Measurements from ENCODE around the gene TBC1D32. TPM values are rescaled to one million over a fixed set of nuclear protein-coding genes. Genes with fewer than 3 reads are reported as not detected.

Gene TBC1D32, protein sequence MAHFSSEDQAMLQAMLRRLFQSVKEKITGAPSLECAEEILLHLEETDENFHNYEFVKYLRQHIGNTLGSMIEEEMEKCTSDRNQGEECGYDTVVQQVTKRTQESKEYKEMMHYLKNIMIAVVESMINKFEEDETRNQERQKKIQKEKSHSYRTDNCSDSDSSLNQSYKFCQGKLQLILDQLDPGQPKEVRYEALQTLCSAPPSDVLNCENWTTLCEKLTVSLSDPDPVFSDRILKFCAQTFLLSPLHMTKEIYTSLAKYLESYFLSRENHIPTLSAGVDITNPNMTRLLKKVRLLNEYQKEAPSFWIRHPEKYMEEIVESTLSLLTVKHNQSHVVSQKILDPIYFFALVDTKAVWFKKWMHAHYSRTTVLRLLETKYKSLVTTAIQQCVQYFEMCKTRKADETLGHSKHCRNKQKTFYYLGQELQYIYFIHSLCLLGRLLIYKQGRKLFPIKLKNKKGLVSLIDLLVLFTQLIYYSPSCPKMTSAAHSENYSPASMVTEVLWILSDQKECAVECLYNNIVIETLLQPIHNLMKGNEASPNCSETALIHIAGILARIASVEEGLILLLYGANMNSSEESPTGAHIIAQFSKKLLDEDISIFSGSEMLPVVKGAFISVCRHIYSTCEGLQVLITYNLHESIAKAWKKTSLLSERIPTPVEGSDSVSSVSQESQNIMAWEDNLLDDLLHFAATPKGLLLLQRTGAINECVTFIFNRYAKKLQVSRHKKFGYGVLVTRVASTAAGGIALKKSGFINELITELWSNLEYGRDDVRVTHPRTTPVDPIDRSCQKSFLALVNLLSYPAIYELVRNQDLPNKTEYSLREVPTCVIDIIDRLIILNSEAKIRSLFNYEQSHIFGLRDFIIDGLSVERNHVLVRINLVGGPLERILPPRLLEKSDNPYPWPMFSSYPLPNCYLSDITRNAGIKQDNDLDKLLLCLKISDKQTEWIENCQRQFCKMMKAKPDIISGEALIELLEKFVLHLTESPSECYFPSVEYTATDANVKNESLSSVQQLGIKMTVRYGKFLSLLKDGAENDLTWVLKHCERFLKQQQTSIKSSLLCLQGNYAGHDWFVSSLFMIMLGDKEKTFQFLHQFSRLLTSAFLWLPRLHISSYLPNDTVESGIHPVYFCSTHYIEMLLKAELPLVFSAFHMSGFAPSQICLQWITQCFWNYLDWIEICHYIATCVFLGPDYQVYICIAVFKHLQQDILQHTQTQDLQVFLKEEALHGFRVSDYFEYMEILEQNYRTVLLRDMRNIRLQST
- total RNA-seq (2022; extraction: Qiagen RNA extraction), result 0.80 to 1.8 TPM (median 1.2 TPM) in 5 replicates

DNA sequence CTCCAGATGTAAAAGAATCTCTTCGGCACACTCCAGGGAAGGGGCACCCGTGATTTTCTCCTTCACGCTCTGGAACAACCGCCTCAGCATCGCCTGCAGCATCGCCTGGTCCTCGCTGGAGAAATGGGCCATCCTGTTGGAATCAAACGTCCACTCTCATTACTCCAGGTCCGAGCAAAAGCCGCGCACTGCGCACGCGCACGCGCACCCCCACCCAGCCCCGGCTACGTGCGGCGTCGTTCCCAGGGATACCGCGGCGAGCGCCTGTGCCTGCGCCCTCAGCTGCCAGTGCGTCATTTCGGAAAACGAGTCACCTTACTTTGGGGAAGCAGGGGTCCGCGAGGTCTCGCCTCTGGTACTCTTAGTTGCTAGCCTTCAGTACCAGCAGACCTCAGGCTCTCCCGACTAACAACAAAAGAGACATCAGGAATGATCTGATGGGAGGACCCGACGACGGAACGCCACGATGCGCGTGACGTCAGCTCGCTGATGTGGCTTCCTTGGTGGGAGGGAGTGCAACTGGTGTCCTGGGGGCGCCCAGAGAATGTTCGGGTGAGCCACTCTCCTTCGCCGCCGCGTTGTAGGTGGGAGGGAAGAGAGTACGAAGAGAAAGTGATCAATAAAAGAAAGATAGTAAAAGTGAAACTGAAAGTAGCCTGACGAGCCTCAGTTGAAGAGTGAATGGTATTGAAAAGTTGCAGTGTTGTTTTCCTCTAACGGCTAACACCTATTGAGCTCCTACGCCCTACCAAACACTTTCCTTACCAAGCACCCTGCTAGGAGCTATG is at the start of gene TBC1D32:
Gene TBC1D32, minus strand, starts transcription at position 182 of the 788 bp plus-strand sequence. Its CDS starts 50 bp downstream, at position 132.

Other genes starting within 250 kb of the TBC1D32 start
- 48.0 to 68.2 TPM (median 62.3 TPM) in 5 replicates for gene GJA1, start 101.2 kb upstream of the TBC1D32 start, total RNA-seq (2022; extraction: Qiagen RNA extraction)